ENCODE measurements around the gene SVIL. TPM values are rescaled to one million over a fixed set of nuclear protein-coding genes. Genes with fewer than 3 reads are reported as not detected.

The SVIL gene
- total RNA-seq, 4 donors from 2014 or later, result 585 to 1,262 (median 942) TPM

DNA sequence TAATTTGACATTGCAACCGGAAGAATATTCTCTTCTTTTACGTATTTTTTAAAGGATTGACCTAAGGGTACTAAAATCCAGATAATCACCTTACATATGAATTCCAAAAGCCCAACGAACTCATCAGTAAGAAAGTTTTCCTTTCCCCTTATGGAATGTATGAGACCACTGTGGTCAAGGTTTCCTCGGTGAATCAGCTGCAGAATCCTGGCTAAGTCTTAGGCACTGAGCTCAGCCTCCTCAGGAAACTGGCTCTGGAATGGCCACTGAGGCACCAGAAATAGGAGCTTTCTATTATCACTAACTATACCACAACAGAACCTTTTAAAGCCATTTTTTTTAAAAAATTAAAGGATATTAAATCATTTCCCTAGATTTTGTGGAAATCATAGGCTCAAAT is 21.0 kb downstream of the SVIL start:
- TF ChIP-seq POLR2AphosphoS5 (IDR thresholded peaks at IDR 0.05) (no peak), EP300 (IDR thresholded peaks at IDR 0.05) (no peak), POLR2A (IDR thresholded peaks at IDR 0.05) (no peak)
- TF ChIP-seq, protein P1, sequence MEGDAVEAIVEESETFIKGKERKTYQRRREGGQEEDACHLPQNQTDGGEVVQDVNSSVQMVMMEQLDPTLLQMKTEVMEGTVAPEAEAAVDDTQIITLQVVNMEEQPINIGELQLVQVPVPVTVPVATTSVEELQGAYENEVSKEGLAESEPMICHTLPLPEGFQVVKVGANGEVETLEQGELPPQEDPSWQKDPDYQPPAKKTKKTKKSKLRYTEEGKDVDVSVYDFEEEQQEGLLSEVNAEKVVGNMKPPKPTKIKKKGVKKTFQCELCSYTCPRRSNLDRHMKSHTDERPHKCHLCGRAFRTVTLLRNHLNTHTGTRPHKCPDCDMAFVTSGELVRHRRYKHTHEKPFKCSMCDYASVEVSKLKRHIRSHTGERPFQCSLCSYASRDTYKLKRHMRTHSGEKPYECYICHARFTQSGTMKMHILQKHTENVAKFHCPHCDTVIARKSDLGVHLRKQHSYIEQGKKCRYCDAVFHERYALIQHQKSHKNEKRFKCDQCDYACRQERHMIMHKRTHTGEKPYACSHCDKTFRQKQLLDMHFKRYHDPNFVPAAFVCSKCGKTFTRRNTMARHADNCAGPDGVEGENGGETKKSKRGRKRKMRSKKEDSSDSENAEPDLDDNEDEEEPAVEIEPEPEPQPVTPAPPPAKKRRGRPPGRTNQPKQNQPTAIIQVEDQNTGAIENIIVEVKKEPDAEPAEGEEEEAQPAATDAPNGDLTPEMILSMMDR (IDR thresholded peaks at IDR 0.05), result no peak
- ATAC-seq, result no peak
- no peak overlapping the region for H3K4me3 ChIP-seq
- H3K27ac ChIP-seq, result peak overlapping the region in 1 of 4 donors; percentile 58
- no peaks in the 10 kb centered on the region for H3K27me3 ChIP-seq
- no peaks in the 10 kb centered on the region for H3K9me3 ChIP-seq
- H3K4me1 ChIP-seq, result peaks cover 9 to 87% (median 25%) of the 10 kb centered on the region in 3 donors
- 68 to 79% methylated on average over 4 of the region's 4 CpGs for WGBS, 2 donors (ENCODE audit: low coverage in 1 of 2)
- peaks cover 0 to 8% of the 10 kb centered on the region in 2 donors for H3K36me3 ChIP-seq

DNA sequence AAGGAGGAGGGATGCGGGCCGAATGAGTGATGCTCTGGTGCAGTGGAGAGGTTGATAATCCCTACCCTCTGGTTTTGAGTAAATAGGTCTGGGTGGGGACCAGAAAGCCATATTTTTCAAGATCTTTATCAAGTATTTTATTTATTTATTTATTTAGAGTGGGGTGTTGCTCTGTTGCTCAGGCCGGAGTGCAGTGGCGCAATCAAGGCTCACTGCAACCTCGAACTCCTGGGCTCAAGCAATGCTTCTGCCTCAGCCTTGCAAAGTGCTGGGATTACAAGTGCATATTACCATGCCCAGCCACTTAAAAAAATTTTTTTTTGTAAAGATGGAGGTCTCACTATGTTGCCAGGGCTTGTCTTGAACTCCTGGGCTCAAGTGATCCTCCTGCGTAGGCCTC is 21.6 kb downstream of the SVIL start:
- peaks cover 0 to 14% of the 10 kb centered on the region in 2 donors for H3K36me3 ChIP-seq
- H3K4me1 ChIP-seq, result peaks cover 7 to 87% (median 29%) of the 10 kb centered on the region in 3 donors
- no peak overlapping the region for H3K4me3 ChIP-seq
- TF ChIP-seq POLR2AphosphoS5 (IDR thresholded peaks at IDR 0.05) (no peak), EP300 (IDR thresholded peaks at IDR 0.05) (no peak)
- TF ChIP-seq, protein P1 (IDR thresholded peaks at IDR 0.05), result no peak
- 70 to 93% methylated on average over 2 to 5 of the region's 6 CpGs for WGBS, 2 donors (ENCODE audit: low coverage in 1 of 2)
- no peaks in the 10 kb centered on the region for H3K27me3 ChIP-seq
- H3K9me3 ChIP-seq, result no peaks in the 10 kb centered on the region
- peak overlapping the region in 2 of 4 donors; percentile 44 to 58 for H3K27ac ChIP-seq
- no peak for ATAC-seq

DNA sequence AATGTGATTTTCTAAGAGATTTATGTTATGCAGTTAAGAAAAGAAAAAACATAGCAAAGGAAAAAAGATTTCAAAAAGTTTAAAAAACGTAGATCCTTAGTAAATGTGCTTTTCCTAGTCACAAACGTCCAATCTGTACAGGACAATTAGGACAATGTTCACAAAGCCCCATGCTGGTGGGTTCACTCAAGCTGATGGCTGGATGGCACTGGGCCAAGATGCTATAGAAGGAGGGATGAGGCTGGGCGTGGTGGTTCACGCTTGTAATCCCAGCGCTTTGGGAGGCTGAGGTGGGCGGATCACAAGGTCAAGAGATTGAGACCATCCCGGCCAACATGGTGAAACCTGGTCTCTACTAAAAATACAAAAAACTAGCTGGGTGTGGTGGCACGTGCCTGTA is 22.1 kb downstream of the SVIL start:
- Histone ChIP-seq H3K4me3 (no peak overlapping the region), H3K36me3 (peaks cover 0 to 15% of the 10 kb centered on the region in 2 donors), H3K4me1 (peaks cover 5 to 87% (median 35%) of the 10 kb centered on the region in 3 donors), H3K9me3 (no peaks in the 10 kb centered on the region), H3K27me3 (no peaks in the 10 kb centered on the region), H3K27ac (peak overlapping the region in 2 of 4 donors; percentile 44 to 58)
- TF ChIP-seq, protein P1 (IDR thresholded peaks at IDR 0.05), result no peak
- TF ChIP-seq EP300 (IDR thresholded peaks at IDR 0.05) (no peak), POLR2A (IDR thresholded peaks at IDR 0.05) (no peak), POLR2AphosphoS5 (IDR thresholded peaks at IDR 0.05) (no peak)
- 75 to 79% methylated on average over 8 of the region's 8 CpGs for WGBS, 2 donors (ENCODE audit: low coverage in 1 of 2)
- no peak for ATAC-seq

DNA sequence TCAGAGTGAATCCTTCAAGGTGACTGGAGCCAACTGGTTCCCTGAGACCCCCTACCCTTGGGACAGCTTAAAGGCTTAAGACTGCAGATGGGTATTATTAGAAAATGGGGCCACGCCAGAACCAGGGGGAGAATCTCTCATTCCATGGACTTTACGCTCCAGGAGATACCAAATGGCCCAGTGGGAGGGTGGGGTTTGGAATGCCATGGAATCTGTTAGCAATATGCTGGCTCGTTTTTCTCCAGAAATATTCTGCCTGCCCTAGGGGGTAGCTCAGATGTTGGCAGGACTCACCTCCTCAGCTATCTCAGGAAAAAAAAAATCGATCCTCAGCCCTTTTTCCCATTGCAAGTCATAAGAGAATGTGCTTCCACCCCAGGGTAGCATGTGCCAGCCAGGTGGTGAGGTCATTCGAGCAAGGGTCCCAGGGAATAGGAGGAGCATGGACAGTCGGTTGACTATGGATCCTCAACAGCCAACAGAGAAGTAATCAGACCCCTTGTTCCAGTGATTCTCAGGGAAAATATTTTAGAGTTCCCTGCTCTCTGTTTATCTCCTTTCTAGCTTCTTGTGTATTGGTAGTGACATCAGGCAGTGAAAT is 22.9 kb downstream of the SVIL start:
- Histone ChIP-seq H3K27ac (peak overlapping the region in 3 of 4 donors; percentile 13 to 64 (median 58)), H3K4me3 (no peak overlapping the region), H3K9me3 (no peaks in the 10 kb centered on the region), H3K27me3 (no peaks in the 10 kb centered on the region), H3K36me3 (peaks cover 0 to 15% of the 10 kb centered on the region in 2 donors), H3K4me1 (peaks cover 5 to 87% (median 36%) of the 10 kb centered on the region in 3 donors)
- TF ChIP-seq, protein P1 (IDR thresholded peaks at IDR 0.05), result no peak
- TF ChIP-seq POLR2A (IDR thresholded peaks at IDR 0.05) (no peak), POLR2AphosphoS5 (IDR thresholded peaks at IDR 0.05) (no peak), EP300 (IDR thresholded peaks at IDR 0.05) (no peak)
- ATAC-seq, result no peak
- 41 to 100% methylated on average over 1 to 4 of the region's 6 CpGs for WGBS, 2 donors (ENCODE audit: low coverage in 1 of 2)
